Uterus (tissue), 4 donors: Measurements from ENCODE around the gene CYSLTR2. TPM values are rescaled to one million over a fixed set of nuclear protein-coding genes. Genes with fewer than 3 reads are reported as not detected.
A peak's percentile ranks its signal among the peaks of the same experiment; 100 is the strongest.

Experiments
- DNase-seq, 2 donors: peaks; one replicate each; pipeline ENCODE4 v3.0.0-alpha.2; 2019 to 2020
- H3K27ac ChIP-seq, 2 donors: fragments of 200-600 bp; sonication (generic); 1 replicate in 1 of 2; 2 replicates in 1 of 2; pipeline ENCODE4 v1.5.1; 2016 to 2018
- H3K27me3 ChIP-seq, 2 donors: fragments of 200-600 bp; sonication (generic); one replicate each; pipeline ENCODE4 v1.5.1; 2018 to 2019; ENCODE audit warnings: control low read depth in 1 of 2
- H3K36me3 ChIP-seq, 2 donors: fragments of 200-600 bp; sonication (generic); one replicate each; pipeline ENCODE4 v1.5.1; 2019; ENCODE audit warnings: control low read depth in 1 of 2
- H3K4me1 ChIP-seq, 2 donors: fragments of 200-600 bp; sonication (generic); one replicate each; pipeline ENCODE4 v1.5.1; 2018 to 2019; ENCODE audit warnings: control low read depth in 1 of 2
- H3K4me3 ChIP-seq, 2 donors: fragments of 200-600 bp; sonication (generic); 1 replicate in 1 of 2; 2 replicates in 1 of 2; pipeline ENCODE4 v1.5.1; 2018 to 2019; ENCODE audit warnings: mild to moderate bottlenecking in 1 of 2
- H3K9me3 ChIP-seq, 2 donors: fragments of 200-600 bp; sonication (generic); one replicate each; pipeline ENCODE4 v1.5.1; 2019; ENCODE audit warnings: control low read depth in 1 of 2
- POLR2A ChIP-seq, 2 donors: fragments of 450-650 bp; IDR thresholded peaks; one replicate each; pipeline ENCODE4 v1.6.1; 2016; ENCODE audit warnings: antibody characterized with exemption in 2 of 2, mild to moderate bottlenecking in 1 of 2, moderate library complexity in 1 of 2
- intact Hi-C: fragments of 100-400 bp; cut with DNase I; formaldehyde crosslinking; loops from one replicate; pipeline ENCODE4 v1.15.1; 2023; ENCODE audit warnings: low total_unique reads
- total RNA-seq, 4 donors: library from RNA; depleted of rRNA in 3 of 4; stranded (reverse); fragments of >200 nt in 3 of 4; gene quantifications; one replicate each; pipeline versions ENCODE4 v1.1.0 to v1.2.4, GENCODE V29; 2014 to 2023
- TF ChIP-seq, protein P1 (sequence below), 4 experiments: fragments of 200-600 bp in 2 of 4; fragments of 450-650 bp in 2 of 4; sonication (generic) in 2 of 4; IDR thresholded peaks; one replicate each; pipeline ENCODE4 v1.5.1; 2016 to 2019; ENCODE audit warnings: antibody characterized with exemption in 4 of 4, mild to moderate bottlenecking in 2 of 4, moderate library complexity in 1 of 4
- donor health status: DM: yes; HTN: yes; CAD: no.

Gene CYSLTR2
- total RNA-seq, 4 donors from 2014 or later, result 0.15 to 1.6 (median 0.42) TPM

DNA sequence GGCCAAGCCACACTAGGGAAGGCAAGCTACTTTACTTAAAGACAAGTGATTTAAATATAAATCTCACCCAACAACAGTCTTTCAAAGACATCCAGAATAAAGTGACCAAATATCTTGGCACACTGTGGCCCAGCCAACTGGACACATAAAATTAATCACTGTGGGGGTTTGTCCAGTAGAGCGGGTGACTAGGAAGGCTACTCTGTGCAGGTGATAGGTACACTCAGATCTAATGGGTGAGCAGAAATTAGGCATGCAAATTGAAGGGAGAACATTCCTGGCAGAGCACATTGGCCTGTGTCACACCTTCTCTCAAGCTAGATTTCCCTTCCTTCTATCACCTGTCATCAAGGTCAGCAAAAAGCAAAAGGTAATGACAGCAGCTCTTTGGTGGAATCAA, 23.4 kb upstream of the CYSLTR2 start:
- intact Hi-C loops, result no loop called here
- no peak for DNase-seq
- TF ChIP-seq, protein P1, sequence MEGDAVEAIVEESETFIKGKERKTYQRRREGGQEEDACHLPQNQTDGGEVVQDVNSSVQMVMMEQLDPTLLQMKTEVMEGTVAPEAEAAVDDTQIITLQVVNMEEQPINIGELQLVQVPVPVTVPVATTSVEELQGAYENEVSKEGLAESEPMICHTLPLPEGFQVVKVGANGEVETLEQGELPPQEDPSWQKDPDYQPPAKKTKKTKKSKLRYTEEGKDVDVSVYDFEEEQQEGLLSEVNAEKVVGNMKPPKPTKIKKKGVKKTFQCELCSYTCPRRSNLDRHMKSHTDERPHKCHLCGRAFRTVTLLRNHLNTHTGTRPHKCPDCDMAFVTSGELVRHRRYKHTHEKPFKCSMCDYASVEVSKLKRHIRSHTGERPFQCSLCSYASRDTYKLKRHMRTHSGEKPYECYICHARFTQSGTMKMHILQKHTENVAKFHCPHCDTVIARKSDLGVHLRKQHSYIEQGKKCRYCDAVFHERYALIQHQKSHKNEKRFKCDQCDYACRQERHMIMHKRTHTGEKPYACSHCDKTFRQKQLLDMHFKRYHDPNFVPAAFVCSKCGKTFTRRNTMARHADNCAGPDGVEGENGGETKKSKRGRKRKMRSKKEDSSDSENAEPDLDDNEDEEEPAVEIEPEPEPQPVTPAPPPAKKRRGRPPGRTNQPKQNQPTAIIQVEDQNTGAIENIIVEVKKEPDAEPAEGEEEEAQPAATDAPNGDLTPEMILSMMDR (IDR thresholded peaks at IDR 0.05), result no peak
- TF ChIP-seq POLR2A (IDR thresholded peaks at IDR 0.05), result no peak
- Histone ChIP-seq H3K27me3 (no peaks in the 10 kb centered on the region), H3K9me3 (peaks cover 0 to 5% of the 10 kb centered on the region in 2 donors), H3K27ac (peak overlapping the region; percentile 56 to 58), H3K4me1 (peaks cover 8 to 16% of the 10 kb centered on the region in 2 donors), H3K4me3 (no peak overlapping the region), H3K36me3 (no peaks in the 10 kb centered on the region)

DNA sequence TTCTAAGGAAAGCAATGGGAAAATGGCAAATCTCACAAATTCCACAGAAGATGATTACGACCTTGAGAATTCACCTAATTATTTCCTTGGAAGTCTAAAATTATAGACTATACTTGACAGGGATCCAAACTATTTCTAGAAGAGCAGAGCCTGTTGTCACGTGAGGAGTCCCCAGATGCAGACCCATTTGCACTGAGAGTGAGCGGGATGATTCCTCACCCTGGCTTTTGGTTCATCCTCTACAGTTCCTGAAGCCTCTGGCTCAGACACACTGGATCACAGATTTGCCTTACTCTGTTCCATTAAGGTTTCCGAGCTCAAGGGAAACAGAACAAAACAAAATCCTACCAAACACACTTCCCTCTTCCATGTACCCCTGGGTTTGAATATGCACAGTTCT, 23.0 kb upstream of the CYSLTR2 start:
- no peak for DNase-seq
- Histone ChIP-seq H3K36me3 (no peaks in the 10 kb centered on the region), H3K9me3 (peaks cover 0 to 8% of the 10 kb centered on the region in 2 donors), H3K4me1 (peaks cover 4 to 16% of the 10 kb centered on the region in 2 donors), H3K27ac (peak overlapping the region; percentile 56 to 58), H3K4me3 (no peak overlapping the region), H3K27me3 (no peaks in the 10 kb centered on the region)
- intact Hi-C loops, result no loop called here
- TF ChIP-seq, protein P1 (IDR thresholded peaks at IDR 0.05), result no peak
- no peak for TF ChIP-seq POLR2A (IDR thresholded peaks at IDR 0.05)

DNA sequence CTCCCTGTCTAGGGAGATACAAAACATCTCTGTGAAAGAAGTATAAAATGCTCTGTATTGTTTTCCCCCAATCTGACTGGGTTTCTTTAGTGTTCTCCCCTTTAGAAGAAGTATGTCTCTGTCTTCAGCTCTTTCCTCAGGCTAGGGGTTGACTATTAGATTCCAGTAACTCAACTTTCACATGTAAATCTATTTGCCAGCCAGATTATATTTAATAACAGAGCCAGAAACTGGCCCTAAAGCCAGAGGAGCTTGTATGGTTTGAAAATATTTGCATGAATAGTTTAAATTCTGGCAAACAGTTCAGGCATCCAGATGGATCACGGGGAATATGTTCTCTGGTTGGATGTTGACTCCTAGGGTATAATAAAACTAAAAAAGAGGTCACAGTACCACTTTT, 22.3 kb upstream of the CYSLTR2 start:
- peak overlapping the region; percentile 56 to 58 for H3K27ac ChIP-seq

DNA sequence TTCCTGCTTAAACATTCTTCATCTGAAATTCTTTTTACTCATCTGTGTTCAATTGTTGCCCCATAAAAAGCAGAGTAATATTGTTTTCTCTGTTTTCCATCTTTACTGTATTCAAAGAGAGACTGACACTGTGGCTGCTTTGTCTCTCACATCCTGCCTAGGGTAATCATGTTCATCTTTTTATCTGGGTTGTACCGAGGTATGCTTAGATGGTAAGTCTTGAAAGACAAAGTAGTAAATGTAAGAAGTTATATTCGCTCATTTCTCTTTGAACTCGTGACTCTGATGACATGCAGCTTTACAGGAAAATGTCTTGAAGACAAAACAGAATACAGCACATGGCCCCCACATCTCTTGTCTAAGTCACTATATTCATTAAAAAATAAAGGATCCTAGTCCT, 20.0 kb upstream of the CYSLTR2 start:
- TF ChIP-seq POLR2A (IDR thresholded peaks at IDR 0.05), result no peak
- TF ChIP-seq, protein P1 (IDR thresholded peaks at IDR 0.05), result no peak
- intact Hi-C loops, result no loop called here
- no peaks in the 10 kb centered on the region for H3K27me3 ChIP-seq
- DNase-seq, result no peak
- peaks cover 0 to 5% of the 10 kb centered on the region in 2 donors for H3K4me1 ChIP-seq
- H3K36me3 ChIP-seq, result no peaks in the 10 kb centered on the region
- peak overlapping the region in 1 of 2 donors; percentile 29 for H3K27ac ChIP-seq
- H3K4me3 ChIP-seq, result no peak overlapping the region
- H3K9me3 ChIP-seq, result peaks cover 0 to 11% of the 10 kb centered on the region in 2 donors

More for the DNA sequence above, 22.3 kb upstream of the CYSLTR2 start:
- Histone ChIP-seq H3K4me3 (no peak overlapping the region), H3K27me3 (no peaks in the 10 kb centered on the region), H3K9me3 (peaks cover 0 to 11% of the 10 kb centered on the region in 2 donors), H3K36me3 (no peaks in the 10 kb centered on the region), H3K4me1 (peaks cover 4 to 12% of the 10 kb centered on the region in 2 donors)
- no peak for DNase-seq
- no peak for TF ChIP-seq POLR2A (IDR thresholded peaks at IDR 0.05)
- TF ChIP-seq, protein P1 (IDR thresholded peaks at IDR 0.05), result no peak
- intact Hi-C loops, result no loop called here

DNA sequence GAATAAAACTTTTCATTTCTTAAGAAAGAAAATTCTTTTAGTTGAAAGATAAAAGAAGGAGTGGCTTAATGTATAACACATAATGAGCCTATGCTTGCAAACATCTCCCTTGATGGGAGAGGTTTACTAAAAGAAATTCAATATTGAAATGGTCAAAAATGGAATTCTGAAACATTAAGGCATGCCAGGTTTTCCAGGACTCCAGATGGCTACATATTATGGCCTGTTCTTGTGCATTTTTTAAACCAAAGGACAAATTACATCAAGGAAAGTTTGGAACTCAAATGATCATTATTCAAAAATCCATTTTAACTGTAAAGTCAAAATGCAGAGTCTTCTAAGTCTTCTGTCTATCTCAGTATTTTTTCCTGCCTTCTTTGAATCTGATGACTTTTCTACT, 19.1 kb upstream of the CYSLTR2 start:
- H3K4me3 ChIP-seq, result no peak overlapping the region
- TF ChIP-seq, protein P1 (IDR thresholded peaks at IDR 0.05), result no peak
- no peak for TF ChIP-seq POLR2A (IDR thresholded peaks at IDR 0.05)
- intact Hi-C loops, result no loop called here

More for the DNA sequence above, 19.1 kb upstream of the CYSLTR2 start:
- no peak for DNase-seq
- no peaks in the 10 kb centered on the region for H3K36me3 ChIP-seq
- H3K4me1 ChIP-seq, result peaks cover 0 to 5% of the 10 kb centered on the region in 2 donors
- peaks cover 0 to 11% of the 10 kb centered on the region in 2 donors for H3K9me3 ChIP-seq
- no peak overlapping the region for H3K27ac ChIP-seq
- no peaks in the 10 kb centered on the region for H3K27me3 ChIP-seq
